ENCODE data around the gene NRSN1. TPM values are rescaled to one million over a fixed set of nuclear protein-coding genes. Genes with fewer than 3 reads are reported as not detected.

The NRSN1 gene
- total and polyA plus RNA-seq, 2 of the 13 experiments (the other 11 are each of a cell fraction or from before 2014, with no cell fraction given): not detected

GRCh38 chr6:24122139-24122538, 3.9 kb upstream of the NRSN1 start:
- no TSS peak for BruUV-seq (replicated peaks)
- ChIA-PET CTCF (ENCODE audit: low intra/inter-chr PET ratio, low total read pairs) (no interaction called here), POLR2A (no interaction called here)
- H3K4me3 ChIP-seq (replicated peaks in 1 of 3; ENCODE audit: insufficient read depth in 1 of 3, low read depth in 2 of 3, low read length in 3 of 3): peak overlapping the region in 1 of 3 experiments; percentile 1; a peak in 1 of 6 replicates
- no peaks in the 10 kb centered on the region for H4K20me1 ChIP-seq (ENCODE audit: insufficient read depth, low read length)
- H3K4me2 ChIP-seq (ENCODE audit: low read depth, low read length): peak overlapping the region; percentile 43
- no peaks in the 10 kb centered on the region for H3K9me3 ChIP-seq (ENCODE audit: low read length)
- in situ Hi-C loops (cut with HindIII; ENCODE audit: extremely low pct_ligation_motif_present, low pct_unique_long_range_greater_than_20kb): no loop called here
- H3K36me3 ChIP-seq (replicated peaks in 1 of 2; ENCODE audit: control insufficient read depth in 1 of 2, insufficient read depth in 2 of 2, low read length in 2 of 2): no peaks in the 10 kb centered on the region
- H3K4me1 ChIP-seq (ENCODE audit: insufficient read depth, low read length): peaks cover 24% of the 10 kb centered on the region
- peak; percentile 66 for ATAC-seq
- DNase-seq (ENCODE audit: low spot score): no peak
- intact Hi-C loops (cut with micrococcal nuclease; ENCODE audit: unreplicated experiment): no loop called here
- H3K27me3 ChIP-seq (ENCODE audit: control insufficient read depth in 1 of 2, insufficient read depth in 2 of 2, low read length in 2 of 2): no peaks in the 10 kb centered on the region; a peak in 1 of 5 replicates
- no peak overlapping the region for H3K27ac ChIP-seq (ENCODE audit: extremely low read length, insufficient read depth, low read length)
- TF ChIP-seq, protein P1, sequence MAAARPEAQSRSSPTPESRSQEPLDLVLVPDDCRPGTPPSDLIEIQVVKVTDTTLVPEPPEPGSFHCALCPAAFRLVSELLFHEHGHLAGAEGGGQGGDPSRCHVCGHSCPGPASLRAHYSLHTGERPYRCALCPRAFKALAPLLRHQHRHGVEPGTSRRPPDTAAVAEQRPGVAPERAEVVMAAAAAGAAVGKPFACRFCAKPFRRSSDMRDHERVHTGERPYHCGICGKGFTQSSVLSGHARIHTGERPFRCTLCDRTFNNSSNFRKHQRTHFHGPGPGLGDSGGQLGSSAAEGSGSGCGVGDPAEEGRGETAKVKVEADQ (CRISPR knock-in tag; IDR thresholded peaks at IDR 0.05; ENCODE audit: borderline replicate concordance): no peak
- TF ChIP-seq NKX3-1 (CRISPR knock-in tag; IDR thresholded peaks at IDR 0.05) (no peak), ESRRA (CRISPR knock-in tag; IDR thresholded peaks at IDR 0.05; ENCODE audit: low read depth) (no peak), ZFX (CRISPR knock-in tag; IDR thresholded peaks at IDR 0.05; ENCODE audit: low read depth) (peak; percentile 20), ZNF124 (CRISPR knock-in tag; IDR thresholded peaks at IDR 0.05) (no peak), SETDB1 (CRISPR knock-in tag; IDR thresholded peaks at IDR 0.05; ENCODE audit: borderline replicate concordance) (no peak), SKI (IDR thresholded peaks at IDR 0.05; ENCODE audit: partially characterized antibody) (peak; percentile 41), ZSCAN20 (CRISPR knock-in tag; IDR thresholded peaks at IDR 0.05; ENCODE audit: borderline replicate concordance) (no peak), ZNF674 (CRISPR knock-in tag; IDR thresholded peaks at IDR 0.05; ENCODE audit: low read depth) (no peak), ARID5B (CRISPR knock-in tag; IDR thresholded peaks at IDR 0.05) (peak; percentile 12; the same call in 1 of the 2 replicates), FOSL2 (CRISPR knock-in tag; IDR thresholded peaks at IDR 0.05) (no peak), ZSCAN31 (CRISPR knock-in tag; IDR thresholded peaks at IDR 0.05; ENCODE audit: low read depth) (0 out of 2 replicates have a peak, but pooled peaks have one; percentile 31), ZNF557 (CRISPR knock-in tag; IDR thresholded peaks at IDR 0.05) (0 out of 2 replicates have a peak, but pooled peaks have one; percentile 26), MXD4 (CRISPR knock-in tag; IDR thresholded peaks at IDR 0.05) (no peak), AHR (CRISPR knock-in tag; IDR thresholded peaks at IDR 0.05) (no peak)
- TF ChIP-seq, protein P2, sequence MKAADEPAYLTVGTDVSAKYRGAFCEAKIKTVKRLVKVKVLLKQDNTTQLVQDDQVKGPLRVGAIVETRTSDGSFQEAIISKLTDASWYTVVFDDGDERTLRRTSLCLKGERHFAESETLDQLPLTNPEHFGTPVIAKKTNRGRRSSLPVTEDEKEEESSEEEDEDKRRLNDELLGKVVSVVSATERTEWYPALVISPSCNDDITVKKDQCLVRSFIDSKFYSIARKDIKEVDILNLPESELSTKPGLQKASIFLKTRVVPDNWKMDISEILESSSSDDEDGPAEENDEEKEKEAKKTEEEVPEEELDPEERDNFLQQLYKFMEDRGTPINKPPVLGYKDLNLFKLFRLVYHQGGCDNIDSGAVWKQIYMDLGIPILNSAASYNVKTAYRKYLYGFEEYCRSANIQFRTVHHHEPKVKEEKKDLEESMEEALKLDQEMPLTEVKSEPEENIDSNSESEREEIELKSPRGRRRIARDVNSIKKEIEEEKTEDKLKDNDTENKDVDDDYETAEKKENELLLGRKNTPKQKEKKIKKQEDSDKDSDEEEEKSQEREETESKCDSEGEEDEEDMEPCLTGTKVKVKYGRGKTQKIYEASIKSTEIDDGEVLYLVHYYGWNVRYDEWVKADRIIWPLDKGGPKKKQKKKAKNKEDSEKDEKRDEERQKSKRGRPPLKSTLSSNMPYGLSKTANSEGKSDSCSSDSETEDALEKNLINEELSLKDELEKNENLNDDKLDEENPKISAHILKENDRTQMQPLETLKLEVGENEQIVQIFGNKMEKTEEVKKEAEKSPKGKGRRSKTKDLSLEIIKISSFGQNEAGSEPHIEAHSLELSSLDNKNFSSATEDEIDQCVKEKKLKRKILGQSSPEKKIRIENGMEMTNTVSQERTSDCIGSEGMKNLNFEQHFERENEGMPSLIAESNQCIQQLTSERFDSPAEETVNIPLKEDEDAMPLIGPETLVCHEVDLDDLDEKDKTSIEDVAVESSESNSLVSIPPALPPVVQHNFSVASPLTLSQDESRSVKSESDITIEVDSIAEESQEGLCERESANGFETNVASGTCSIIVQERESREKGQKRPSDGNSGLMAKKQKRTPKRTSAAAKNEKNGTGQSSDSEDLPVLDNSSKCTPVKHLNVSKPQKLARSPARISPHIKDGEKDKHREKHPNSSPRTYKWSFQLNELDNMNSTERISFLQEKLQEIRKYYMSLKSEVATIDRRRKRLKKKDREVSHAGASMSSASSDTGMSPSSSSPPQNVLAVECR (CRISPR knock-in tag; IDR thresholded peaks at IDR 0.05; ENCODE audit: borderline replicate concordance): no peak
- no peak overlapping the region for H3K9ac ChIP-seq (ENCODE audit: insufficient read depth, low read depth, low read length)
- H3K79me2 ChIP-seq (ENCODE audit: insufficient read depth, low read length): no peaks in the 10 kb centered on the region
- no peak for FAIRE-seq
- 9% methylated on average over 7 of the region's 7 CpGs for WGBS (ENCODE audit: low lambda C conversion rate)
- no peak overlapping the region for H2AFZ ChIP-seq (ENCODE audit: low read length)
